ENCODE results near the gene NOSIP.
"Not testable (repeated sequence)": the region's sequence is repeated elsewhere in the genome, so short reads cannot be mapped to it uniquely, and the experiment has no call there.

Gene NOSIP, protein sequence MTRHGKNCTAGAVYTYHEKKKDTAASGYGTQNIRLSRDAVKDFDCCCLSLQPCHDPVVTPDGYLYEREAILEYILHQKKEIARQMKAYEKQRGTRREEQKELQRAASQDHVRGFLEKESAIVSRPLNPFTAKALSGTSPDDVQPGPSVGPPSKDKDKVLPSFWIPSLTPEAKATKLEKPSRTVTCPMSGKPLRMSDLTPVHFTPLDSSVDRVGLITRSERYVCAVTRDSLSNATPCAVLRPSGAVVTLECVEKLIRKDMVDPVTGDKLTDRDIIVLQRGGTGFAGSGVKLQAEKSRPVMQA

DNA sequence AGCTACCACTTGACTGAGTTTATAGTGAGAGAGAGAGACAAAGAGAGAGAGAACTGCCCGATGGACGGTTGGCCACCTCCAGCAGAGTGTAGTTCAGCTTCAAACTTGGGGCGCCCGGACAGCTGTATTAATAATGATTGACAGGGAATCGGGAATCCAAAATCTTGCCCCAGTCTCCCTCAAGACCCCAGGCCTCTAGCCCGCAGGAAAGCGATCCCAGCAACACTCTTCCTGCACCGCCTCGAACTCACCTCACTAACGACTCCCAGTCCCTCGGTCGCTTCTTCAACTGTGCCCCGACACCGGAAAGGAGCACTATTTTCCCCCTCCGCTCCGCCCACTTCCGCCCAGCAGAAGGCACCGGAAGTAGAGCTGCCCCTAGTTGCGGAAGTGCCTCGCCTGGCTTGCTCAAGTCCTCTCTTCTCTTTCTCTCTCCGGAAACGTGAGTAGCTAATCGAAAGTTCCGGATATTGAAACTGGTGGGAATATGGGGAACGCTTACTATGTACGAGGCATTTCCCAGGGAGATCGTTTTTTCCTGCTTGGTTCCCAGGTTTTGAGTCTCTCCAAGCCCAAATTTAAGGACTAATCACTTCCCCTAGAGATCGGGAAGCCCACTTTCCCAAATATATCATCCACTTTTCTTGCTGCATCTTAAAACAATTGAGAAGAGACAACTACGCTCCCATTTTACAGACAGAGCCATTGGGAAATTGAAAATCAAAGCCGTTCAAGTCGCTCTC, at the start of gene NOSIP:
TSS of gene NOSIP (minus strand) at position 293 of the 743 bp plus-strand sequence. CDS start 19,865 bp downstream, outside the sequence.
- DNase-seq: peak; percentile 96

DNA sequence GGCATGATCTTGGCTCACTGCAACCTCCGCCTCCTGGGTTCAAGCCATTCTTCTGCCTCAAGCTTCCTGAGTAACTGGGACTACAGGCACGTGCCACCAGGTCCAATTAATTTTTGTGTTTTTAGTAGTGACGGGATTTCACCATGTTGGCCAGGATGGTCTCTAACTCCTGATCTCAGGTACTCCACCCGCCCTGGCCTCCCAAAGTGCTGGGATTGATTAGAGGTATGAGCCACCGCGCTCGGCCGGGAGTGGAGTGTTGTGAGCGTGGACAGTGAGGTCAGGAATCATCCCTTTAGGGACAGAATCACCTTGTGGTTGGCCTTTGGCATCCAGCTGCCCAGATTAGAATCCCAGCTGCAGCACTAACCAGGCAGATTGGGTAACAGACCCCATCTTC, 49.3 kb upstream of the NOSIP start:
- DNase-seq: no peak

DNA sequence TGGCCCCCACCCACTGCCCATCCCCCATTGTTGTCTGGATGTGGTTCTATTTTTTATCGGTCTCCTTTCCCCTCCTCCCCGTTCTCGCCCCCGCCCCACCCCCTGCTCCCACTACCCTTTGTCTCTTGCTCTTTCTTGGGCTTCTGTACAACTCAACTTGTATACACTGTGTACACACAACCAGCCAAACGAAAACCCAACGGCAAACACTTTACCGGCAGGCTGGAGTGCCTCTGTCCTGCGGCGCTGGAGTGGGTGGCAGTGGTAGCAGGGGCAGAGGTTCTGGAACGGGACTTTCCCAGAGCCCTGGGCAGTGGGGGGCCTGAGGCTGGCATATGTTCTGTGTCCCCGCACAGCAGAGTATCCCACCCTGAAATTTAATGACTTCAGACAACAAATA, 45.9 kb upstream of the NOSIP start:
- DNase-seq: no peak

DNA sequence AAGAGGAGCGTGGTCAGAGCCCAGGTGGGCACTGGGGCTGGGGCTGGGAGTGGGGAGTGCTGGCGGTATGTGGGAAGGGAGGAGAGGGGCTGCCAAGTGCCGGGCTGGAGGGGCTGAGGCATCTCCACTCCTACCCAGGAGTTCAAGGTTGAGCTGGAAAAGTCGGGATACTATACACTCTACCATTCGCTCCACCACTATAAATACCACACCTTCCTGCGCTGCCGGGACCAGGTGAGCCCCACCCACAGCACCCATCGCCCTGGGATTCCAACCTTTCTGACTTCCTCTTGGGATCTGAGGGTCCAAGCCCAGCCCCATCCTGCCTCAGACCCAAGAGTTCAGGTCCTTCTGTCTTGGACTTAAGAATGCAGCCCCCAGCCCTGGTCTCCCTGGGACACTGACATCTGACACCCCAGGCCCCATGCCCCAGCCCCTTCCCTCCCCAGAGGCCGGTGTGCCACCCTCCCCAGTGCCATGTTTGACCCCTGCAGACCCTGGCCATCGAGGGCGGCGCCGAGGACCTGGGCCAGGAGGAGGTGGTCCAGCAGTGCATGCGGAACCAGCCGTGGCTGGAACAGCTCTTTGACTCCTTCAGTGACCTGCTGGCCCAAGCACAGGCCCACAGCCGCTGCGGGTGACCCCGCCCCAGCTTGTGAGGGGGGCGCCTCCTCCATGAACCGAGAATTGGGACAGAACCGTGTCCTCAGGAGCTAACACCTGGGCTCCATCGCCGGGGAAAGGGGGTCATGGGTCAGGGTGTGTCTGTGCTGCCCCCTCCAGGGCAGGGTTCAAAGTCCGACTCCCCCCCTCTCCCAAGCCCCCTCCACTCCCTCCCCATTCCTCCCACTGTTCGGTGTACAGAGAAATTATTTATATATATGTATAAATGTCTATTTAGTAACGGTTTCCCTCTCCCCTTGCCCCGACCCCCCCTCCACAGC, 44.9 kb upstream of the NOSIP start:
- DNase-seq: no peak

DNA sequence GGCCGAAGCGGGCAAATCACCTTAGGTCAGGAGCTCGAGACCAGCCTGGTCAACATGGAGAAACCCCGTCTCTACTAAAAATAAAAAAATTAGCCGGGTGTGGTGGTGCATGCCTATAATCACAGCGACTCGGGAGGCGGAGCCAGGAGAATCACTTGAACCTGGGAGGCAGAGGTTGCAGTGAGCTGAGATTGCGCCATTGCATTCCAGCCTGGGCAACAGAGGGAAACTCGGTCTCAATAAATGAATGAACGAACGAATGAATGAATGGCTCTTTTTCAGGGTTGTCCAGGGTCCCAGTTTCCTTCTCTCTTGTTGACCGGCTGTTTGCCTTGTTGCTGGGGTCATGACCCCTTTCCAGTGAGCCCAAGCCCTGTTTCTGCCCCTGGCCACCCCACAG, 37.5 kb upstream of the NOSIP start:
- DNase-seq: not testable (repeated sequence)

DNA sequence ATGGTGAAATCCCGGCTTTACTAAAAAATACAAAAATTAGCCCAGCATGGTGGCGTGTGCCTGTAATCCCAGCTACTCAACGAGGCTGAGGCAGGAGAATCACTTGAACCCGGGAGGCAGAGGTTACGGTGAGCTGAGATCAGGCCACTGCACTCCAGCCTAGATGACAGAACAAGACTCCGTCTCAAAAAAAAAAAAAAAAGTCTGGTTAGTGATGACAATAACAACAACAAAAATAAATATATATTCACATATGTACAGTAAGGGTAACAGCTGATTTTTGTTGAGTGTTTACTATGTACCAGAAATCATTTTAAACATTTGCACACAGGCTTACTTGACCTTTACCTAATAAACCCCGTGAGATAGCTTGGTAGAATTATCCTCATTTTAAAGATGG, 36.6 kb upstream of the NOSIP start:
- no peak for DNase-seq

DNA sequence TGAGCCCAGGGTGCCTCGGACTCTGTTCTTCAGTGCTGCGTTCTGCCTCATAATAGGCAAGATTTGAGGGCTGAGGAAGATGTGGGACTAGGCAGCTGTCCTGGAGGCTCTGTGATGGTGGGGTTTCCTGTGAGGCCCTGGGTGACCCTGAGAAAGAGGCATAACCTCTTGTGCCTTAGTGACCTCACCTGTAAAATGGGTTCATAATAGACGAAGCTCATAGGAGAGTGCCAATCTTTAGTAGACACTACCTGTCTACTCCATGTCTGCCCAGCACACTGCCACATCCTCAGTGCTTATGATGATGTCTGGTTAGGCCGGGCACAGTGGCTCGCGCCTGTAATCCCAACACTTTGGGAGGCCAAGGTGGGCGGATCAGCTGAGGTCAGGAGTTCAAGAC, 36.2 kb upstream of the NOSIP start:
- DNase-seq: no peak

DNA sequence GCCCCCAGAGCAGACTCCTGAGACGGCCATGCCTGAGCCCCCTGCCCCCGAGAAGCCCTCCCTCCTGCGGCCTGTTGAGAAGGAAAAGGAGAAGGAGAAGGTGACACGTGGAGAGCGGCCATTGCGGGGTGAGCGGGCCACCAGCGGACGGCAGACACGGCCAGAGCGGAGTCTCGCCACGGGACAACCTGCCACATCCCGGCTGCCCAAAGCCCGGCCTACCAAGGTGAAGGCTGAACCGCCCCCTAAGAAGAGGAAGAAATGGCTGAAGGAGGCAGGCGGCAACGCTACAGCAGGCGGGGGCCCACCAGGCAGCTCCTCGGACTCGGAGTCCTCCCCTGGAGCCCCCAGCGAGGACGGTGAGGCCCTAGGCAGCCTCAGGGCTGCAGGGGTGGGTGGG, 35.5 kb upstream of the NOSIP start:
- DNase-seq: no peak

DNA sequence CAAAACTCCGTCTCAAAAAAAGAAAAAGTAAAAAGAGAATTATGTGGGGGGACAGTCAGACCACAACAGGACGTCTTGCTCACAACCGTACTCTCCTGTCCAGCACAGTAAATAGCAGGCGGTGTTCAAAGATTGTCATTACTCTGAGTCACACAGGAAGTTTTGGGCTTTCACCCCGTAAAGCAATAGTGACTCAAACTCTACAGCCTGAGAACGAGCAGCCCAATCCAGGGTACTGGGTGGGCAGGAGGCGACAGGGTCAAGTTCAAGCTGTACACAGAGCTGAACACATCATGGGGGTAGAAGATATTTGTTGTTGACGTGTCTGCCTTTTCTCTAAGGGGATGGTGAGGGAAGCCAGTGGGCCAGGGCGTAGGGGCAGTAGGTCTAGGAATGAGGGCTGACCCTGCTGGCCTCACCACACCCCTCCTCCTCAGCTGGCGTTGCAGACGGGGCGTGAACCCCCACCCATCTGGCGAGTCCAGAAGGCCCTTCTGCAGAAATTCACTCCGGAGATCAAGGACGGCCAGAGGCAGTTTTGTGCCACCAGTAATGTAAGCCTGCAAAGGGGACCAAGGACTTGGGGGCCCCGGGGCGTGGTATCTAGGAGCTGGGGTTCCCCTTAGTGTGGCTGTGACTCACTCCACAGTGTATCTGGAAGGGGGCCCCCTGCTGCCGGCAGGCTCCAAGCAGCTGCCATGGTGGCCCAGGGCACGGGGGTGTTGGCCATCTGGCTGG, 33.9 kb upstream of the NOSIP start:
- no peak for DNase-seq

DNA sequence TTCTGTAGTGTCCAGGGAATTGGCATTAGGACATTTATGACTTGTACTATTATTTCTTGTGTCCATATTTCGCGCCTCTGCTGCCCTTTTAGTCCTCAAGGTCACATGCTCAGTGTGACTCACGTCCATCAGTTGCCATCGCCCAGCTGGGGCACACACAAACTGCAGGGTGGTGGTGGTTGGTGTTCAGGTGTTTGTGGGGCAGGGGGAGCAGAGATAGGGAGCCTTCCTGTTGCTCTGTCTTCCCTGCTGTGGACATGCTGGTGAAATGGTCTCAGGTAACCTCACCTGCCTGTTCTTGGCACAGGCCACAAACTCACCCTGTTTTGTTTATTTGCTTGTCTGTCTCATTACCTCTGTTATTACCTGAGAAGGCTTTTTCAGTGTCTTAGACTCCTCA, 33.0 kb upstream of the NOSIP start:
- no peak for DNase-seq

DNA sequence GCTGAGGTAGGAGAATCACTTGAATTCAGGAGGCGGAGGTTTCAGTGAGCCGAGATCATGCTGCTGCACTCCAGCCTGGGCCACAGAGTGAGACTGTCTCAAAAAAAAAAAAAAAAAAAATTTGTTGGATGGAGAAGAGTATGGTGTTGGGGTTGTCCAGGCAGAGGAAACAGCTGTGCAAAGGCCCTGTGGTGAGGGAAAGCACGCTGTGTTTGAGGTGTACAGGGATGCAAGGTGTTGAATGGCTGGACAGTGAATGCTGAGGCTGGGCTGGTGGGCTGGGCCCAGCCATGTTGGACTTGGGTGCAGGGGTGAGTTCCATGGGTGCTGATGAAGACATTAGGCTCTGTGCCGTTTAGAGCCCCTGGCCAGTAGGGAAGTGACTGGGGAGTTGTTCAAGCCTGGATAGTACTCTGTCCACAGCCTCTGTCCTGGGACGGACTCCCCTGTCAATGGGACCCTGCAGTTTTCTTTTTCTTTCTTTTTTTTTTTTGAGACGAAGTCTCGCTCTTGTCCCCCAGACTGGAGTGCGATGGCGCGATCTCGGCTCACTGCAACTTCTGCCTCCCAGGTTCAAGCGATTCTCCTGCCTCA, 29.2 kb upstream of the NOSIP start:
- DNase-seq: no peak

DNA sequence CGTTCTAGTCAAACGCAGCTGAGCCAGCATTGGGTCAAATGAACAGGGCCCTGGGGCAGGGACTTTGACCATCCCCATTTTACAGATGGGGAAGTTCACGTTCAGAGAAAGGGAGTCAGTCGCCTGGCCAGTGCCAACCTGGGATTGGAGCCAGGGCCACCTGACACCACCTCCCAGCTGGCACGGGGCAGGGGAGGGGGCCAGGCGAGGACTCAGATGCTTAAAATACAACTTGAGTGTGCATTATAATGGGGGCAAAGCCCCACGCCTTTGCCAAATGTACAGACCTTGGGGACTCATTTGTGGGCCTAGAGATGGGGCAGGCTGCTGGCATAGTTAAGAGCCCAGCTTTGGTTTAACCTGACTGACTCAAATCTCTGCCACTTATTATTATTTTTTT, 25.2 kb upstream of the NOSIP start:
- no peak for DNase-seq

DNA sequence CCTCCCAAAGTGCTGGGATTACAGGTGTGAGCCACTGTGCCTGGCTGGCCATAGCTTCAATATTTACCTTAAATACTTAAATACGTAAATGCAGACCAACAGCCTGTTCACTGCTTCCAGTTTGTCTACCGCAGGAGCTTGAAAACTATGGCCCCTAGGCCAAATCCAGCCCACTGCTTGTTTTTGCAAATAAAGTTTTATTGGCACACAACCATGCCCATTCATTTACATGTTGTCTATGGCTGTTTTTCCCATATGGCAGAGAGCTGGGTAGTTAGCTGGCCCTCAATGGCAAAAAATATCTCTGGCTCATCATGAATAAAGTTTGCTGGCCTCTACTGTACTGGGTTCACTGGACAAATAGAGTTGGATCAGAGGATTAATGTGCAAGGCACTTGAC, 22.4 kb upstream of the NOSIP start:
- no peak for DNase-seq

DNA sequence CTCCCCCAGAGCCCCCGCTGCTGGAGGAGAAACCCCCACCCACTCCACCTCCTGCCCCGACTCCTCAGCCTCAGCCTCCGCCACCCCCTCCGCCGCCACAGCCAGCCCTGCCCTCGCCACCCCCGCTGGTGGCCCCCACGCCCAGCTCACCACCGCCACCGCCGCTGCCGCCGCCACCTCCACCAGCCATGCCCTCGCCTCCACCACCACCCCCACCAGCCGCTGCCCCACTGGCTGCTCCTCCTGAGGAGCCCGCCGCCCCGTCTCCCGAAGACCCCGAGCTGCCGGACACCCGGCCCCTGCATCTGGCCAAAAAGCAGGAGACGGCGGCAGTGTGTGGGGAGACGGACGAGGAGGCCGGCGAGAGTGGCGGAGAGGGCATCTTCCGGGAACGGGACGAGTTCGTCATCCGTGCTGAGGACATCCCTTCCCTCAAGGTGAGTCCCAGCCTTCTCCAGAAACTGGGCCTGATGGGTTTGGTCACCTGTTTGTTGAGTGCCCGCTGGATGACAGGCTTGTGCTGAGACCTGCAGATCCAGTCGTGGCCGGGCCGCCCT, 21.2 kb upstream of the NOSIP start:
- DNase-seq: no peak

DNA sequence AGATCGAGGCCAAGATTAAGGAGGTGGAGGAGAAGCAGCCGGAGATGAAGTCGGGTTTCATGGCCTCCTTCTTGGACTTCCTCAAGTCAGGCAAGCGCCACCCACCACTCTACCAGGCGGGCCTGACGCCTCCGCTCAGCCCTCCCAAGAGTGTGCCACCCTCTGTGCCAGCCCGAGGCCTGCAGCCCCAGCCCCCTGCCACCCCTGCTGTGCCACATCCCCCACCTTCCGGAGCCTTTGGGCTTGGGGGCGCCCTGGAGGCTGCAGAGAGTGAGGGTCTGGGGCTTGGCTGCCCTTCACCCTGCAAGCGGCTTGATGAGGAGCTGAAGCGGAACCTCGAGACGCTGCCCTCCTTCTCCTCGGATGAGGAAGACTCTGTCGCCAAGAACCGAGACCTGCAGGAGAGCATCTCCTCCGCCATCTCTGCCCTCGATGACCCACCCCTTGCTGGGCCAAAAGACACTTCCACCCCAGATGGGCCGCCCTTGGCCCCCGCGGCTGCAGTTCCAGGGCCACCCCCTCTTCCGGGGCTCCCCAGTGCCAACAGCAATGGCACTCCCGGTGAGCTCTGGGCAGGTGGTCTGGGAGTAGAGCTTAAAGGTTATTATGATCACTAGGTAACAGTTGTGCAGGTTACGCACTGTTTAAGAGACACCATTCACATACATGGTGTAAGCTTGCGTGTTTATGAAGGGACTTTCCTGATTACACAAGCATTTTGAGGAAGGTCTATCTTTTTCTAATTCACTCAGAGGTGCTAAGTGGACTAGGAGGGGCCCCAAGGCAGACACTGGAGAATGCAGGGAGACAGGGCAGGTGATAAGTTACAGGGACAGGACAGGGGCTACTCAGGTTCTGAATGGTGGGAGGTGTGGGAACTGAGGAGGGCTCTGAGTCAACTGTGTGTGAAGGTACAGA, 19.3 kb upstream of the NOSIP start:
- DNase-seq: no peak

DNA sequence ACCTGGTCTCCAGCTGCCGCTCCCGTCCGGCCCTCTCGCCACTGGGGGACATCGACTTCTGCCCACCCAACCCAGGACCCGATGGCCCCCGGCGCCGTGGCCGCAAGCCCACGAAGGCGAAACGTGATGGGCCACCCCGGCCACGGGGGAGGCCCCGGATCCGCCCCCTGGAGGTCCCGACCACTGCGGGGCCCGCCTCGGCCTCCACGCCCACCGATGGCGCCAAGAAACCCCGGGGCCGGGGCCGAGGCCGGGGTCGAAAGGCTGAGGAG, 17.3 kb upstream of the NOSIP start:
- no peak for DNase-seq

DNA sequence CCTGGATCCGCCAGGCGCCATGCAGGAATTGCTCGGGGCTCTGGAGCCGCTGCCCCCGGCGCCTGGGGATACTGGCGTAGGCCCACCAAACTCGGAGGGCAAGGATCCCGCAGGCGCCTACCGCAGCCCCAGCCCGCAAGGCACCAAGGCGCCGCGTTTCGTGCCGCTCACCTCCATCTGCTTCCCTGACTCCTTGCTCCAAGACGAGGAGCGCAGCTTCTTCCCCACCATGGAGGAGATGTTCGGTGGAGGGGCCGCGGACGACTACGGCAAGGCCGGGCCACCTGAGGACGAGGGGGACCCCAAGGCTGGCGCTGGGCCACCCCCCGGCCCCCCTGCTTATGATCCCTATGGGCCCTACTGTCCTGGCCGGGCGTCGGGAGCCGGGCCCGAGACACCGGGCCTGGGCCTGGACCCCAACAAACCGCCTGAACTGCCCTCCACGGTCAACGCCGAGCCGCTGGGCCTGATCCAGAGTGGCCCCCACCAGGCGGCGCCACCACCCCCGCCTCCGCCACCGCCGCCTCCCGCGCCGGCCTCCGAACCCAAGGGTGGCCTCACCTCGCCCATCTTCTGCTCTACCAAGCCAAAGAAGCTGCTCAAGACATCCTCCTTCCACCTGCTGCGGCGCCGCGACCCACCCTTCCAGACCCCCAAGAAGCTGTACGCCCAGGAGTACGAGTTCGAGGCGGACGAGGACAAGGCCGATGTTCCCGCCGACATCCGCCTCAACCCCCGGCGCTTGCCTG, 16.8 kb upstream of the NOSIP start:
- no peak for DNase-seq

DNA sequence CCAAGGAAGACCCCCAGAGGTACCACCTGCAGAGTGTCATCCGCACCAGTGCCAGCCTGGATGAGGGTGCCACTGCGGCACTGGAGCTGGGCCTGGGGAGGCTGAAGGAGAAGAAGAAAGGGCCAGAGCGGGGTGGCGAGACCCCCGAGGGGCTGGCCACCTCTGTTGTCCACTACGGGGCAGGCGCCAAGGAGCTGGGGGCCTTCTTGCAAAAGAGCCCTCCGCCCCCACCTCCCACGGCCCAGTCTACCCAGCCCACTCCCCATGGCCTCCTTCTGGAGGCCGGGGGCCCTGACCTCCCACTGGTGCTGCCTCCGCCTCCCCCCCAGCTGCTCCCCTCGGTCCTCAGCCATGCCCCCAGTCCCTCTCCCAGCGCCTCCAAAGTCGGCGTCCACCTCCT, 16.1 kb upstream of the NOSIP start:
- DNase-seq: no peak

DNA sequence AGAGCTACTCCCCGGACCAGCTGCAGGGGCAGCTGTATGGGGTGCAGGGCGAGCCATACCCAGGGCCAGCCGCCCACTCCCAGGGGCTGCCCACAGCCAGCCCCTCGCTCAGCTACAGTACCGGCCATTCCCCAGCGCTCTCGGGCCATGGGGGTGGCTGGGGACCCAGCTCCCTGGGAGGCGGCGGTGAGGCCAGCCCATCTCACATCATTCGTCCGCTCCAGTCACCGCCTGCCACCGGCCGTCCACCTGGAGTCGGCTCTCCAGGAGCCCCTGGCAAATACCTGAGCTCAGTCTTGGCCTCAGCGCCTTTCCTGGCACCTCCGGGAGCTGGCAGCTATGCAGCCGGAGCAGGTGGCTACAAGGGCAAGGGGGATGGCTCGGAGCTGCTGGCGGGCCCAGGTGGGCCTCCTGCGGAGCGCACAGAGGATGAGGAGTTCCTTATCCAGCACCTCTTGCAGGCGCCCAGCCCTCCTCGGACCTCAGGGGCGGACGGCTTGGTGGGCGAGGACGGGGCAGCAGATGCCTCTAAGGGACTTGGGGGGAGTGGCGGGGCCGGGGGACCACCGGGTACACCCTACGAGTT, 15.6 kb upstream of the NOSIP start:
- no peak for DNase-seq
